Activated CD4-positive, alpha-beta memory T cell treated with anti-CD3 and anti-CD28 coated beads, Interleukin-2, amount 10 ng/mL, durations not matched to agents 7 days and 5 days (primary cell): ENCODE measurements around the gene FSD2. TPM values are rescaled to one million over a fixed set of nuclear protein-coding genes. Genes with fewer than 3 reads are reported as not detected.
A peak's percentile ranks its signal among the peaks of the same experiment; 100 is the strongest.
"Not testable (repeated sequence)": the region's sequence is repeated elsewhere in the genome, so short reads cannot be mapped to it uniquely, and the experiment has no call there.

Experiments
- CTCF ChIA-PET: fragments of 350-600 bp; sonication (Branson Sonifier 250); formaldehyde crosslinking; loops from one replicate; lab custom pipeline; 2021; ENCODE audit warnings: antibody characterized with exemption, inconsistent platforms; lab: Charles Lee
- POLR2A ChIA-PET: fragments of 350-600 bp; sonication (Branson Sonifier 250); formaldehyde crosslinking; loops from one replicate; lab custom pipeline; 2021; ENCODE audit warnings: antibody characterized with exemption; lab: Charles Lee
- DNase-seq: peaks from one replicate; pipeline ENCODE4 v3.0.0-alpha.2; 2020
- H3K27ac Mint-ChIP-seq: one replicate; pipeline ENCODE4 v1.8.0; 2021; ENCODE audit warnings: mild to moderate bottlenecking, mixed read lengths
- H3K27me3 Mint-ChIP-seq: one replicate; pipeline ENCODE4 v1.8.0; 2021; ENCODE audit warnings: mixed read lengths
- H3K36me3 Mint-ChIP-seq: one replicate; pipeline ENCODE4 v1.8.0; 2021; ENCODE audit warnings: low read depth, mixed read lengths
- H3K4me1 Mint-ChIP-seq: one replicate; pipeline ENCODE4 v1.8.0; 2021; ENCODE audit warnings: mixed read lengths
- H3K4me3 Mint-ChIP-seq: one replicate; pipeline ENCODE4 v1.8.0; 2021; ENCODE audit warnings: mild to moderate bottlenecking, mixed read lengths
- H3K9me3 Mint-ChIP-seq: one replicate; pipeline ENCODE4 v1.8.0; 2021; ENCODE audit warnings: mixed read lengths
- total RNA-seq, 2 experiments: library from RNA; stranded (reverse); gene quantifications; one replicate each; pipeline ENCODE4 v1.2.3, GENCODE V29; 2021

Gene FSD2
- total RNA-seq, 2 experiments from 2014 or later = not detected

GRCh38 chr15:82774496-82774895 is 31.4 kb downstream of the FSD2 start:
- Mint-ChIP-seq H3K4me1 (no peaks in the 10 kb centered on the region), H3K27ac (no peak overlapping the region), H3K9me3 (no peaks in the 10 kb centered on the region), H3K27me3 (peaks cover 2% of the 10 kb centered on the region), H3K36me3 (no peaks in the 10 kb centered on the region), H3K4me3 (no peak overlapping the region)
- ChIA-PET CTCF (no interaction called here), POLR2A (interaction anchor here (1.1 to 1.6 kb wide), 2 partner anchors 23 to 211 kb away, joined by 3 to 7 read pairs; partner anchors contain the start of gene RAMAC)
- no peak for DNase-seq

- peaks cover 2% of the 10 kb centered on the region for H3K36me3 Mint-ChIP-seq
- H3K27ac Mint-ChIP-seq = no peak overlapping the region
- DNase-seq = no peak
- H3K4me3 Mint-ChIP-seq = no peak overlapping the region
- no peaks in the 10 kb centered on the region for H3K9me3 Mint-ChIP-seq
- H3K27me3 Mint-ChIP-seq = peaks cover 2% of the 10 kb centered on the region
- ChIA-PET POLR2A (no interaction called here), CTCF (interaction anchor here (1.2 kb wide), 1 partner anchor 77 kb away, joined by 3 read pairs; no protein-coding TSS in a partner anchor)
- no peaks in the 10 kb centered on the region for H3K4me1 Mint-ChIP-seq
Measured at GRCh38 chr15:82771789-82772607, 33.9 kb downstream of the FSD2 start.

GRCh38 chr15:82768414-82769054 is 37.3 kb downstream of the FSD2 start:
- POLR2A ChIA-PET = no interaction called here
- DNase-seq = no peak
- H3K27me3 Mint-ChIP-seq = no peaks in the 10 kb centered on the region
- H3K27ac Mint-ChIP-seq = no peak overlapping the region
- no peak overlapping the region for H3K4me3 Mint-ChIP-seq
- no peaks in the 10 kb centered on the region for H3K9me3 Mint-ChIP-seq
- H3K36me3 Mint-ChIP-seq = peaks cover 7% of the 10 kb centered on the region
- H3K4me1 Mint-ChIP-seq = peaks cover 9% of the 10 kb centered on the region
- CTCF ChIA-PET = no interaction called here

- ChIA-PET POLR2A (no interaction called here), CTCF (no interaction called here)
- Mint-ChIP-seq H3K4me3 (no peak overlapping the region), H3K9me3 (no peaks in the 10 kb centered on the region), H3K36me3 (peaks cover 9% of the 10 kb centered on the region), H3K27me3 (no peaks in the 10 kb centered on the region), H3K27ac (no peak overlapping the region), H3K4me1 (peaks cover 11% of the 10 kb centered on the region)
- no peak for DNase-seq
Measured at GRCh38 chr15:82767163-82767829, 38.6 kb downstream of the FSD2 start.

GRCh38 chr15:82766201-82766600 is 39.7 kb downstream of the FSD2 start:
- H3K4me3 Mint-ChIP-seq, H3K27ac Mint-ChIP-seq, H3K36me3 Mint-ChIP-seq, POLR2A ChIA-PET, CTCF ChIA-PET, H3K9me3 Mint-ChIP-seq, DNase-seq, H3K27me3 Mint-ChIP-seq: not testable (repeated sequence)
- H3K4me1 Mint-ChIP-seq = peaks cover 11% of the 10 kb centered on the region

DNA sequence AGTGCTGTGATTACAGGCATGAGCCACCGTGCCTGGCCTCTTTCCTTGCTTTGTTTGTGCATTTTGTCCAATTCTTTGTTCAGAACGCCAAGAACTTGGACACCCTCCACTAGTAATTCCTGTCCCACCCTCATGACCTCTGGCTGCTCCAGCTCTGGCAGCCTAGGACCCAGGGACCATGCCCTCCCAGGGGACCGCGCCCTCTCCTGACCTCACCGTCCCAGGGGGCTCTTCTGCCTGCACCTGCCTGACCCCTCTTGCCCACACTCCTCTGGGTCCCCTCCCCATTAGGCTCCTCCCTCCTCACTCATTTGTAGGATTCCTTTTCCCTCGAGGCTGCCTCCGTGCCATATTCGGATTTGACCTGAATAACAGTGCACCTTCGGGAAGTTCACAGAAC is 41.1 kb downstream of the FSD2 start:
- POLR2A ChIA-PET = interaction anchor here (1.2 kb wide), 1 partner anchor 14 kb away, joined by 4 read pairs; no protein-coding TSS in a partner anchor
- no peak overlapping the region for H3K27ac Mint-ChIP-seq

DNA sequence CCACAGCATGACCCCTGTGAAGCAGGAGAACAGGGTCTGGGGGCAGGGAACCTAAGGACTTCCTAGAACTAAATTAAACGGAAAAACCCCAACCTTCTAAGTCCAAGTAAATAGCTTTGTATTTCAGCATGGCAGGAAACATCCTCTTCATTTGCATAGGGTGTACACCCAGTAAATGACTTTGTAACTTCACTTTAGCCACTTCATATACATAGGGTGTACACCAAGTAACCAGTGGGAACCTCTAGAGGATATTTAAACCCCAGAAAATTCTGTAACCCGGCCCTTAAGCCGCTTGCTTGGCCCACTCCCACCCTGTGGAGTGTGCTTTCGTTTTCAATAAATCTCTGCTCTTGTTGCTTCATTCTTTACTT is 41.8 kb downstream of the FSD2 start:
- Mint-ChIP-seq H3K9me3 (no peaks in the 10 kb centered on the region), H3K27ac (no peak overlapping the region), H3K4me1 (peaks cover 11% of the 10 kb centered on the region), H3K36me3 (peaks cover 14% of the 10 kb centered on the region), H3K27me3 (no peaks in the 10 kb centered on the region), H3K4me3 (no peak overlapping the region)
- POLR2A ChIA-PET = no interaction called here
- DNase-seq = no peak
- CTCF ChIA-PET = no interaction called here

More for the DNA sequence above, 41.1 kb downstream of the FSD2 start:
- Mint-ChIP-seq H3K4me3 (no peak overlapping the region), H3K4me1 (peaks cover 11% of the 10 kb centered on the region), H3K27me3 (no peaks in the 10 kb centered on the region), H3K9me3 (no peaks in the 10 kb centered on the region), H3K36me3 (peaks cover 13% of the 10 kb centered on the region)
- no peak for DNase-seq
- CTCF ChIA-PET = no interaction called here

GRCh38 chr15:82763361-82764116 is 42.3 kb downstream of the FSD2 start:
- ChIA-PET POLR2A (interaction anchor here (1.0 kb wide), 1 partner anchor 11 kb away, joined by 3 read pairs; no protein-coding TSS in a partner anchor), CTCF (no interaction called here)
- H3K27ac Mint-ChIP-seq = no peak overlapping the region
- peaks cover 16% of the 10 kb centered on the region for H3K36me3 Mint-ChIP-seq
- DNase-seq = no peak
- H3K4me1 Mint-ChIP-seq = peaks cover 11% of the 10 kb centered on the region
- no peaks in the 10 kb centered on the region for H3K9me3 Mint-ChIP-seq
- no peaks in the 10 kb centered on the region for H3K27me3 Mint-ChIP-seq
- H3K4me3 Mint-ChIP-seq = no peak overlapping the region

DNA sequence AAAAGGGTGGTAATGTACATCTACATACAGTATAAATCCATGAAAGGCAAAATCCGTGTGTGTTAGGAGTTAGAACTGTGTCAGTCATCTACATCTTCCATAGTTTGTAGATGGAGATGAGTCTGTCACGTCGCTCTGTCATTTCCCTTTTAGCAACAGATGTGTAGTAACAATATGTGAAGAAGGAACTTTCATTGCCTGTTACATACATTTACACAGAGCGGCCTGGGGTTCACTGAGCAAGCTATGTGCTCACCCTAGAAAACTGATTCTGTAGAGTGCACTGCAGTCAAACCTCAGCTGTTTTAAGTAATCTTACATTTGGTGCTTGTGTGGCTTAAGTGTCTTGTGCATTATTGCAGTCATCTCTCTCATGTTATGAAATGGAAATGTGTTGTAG is 54.6 kb downstream of the FSD2 start:
- ChIA-PET CTCF (interaction anchor here (0.7 to 2.1 kb wide), 7 partner anchors 59 to 260 kb away, joined by 3 to 14 read pairs (median 6); partner anchors contain the start of genes C15orf40 and RPS17), POLR2A (interaction anchor here (0.8 to 5.2 kb wide), 10 partner anchors 9 to 311 kb away, joined by 3 to 49 read pairs (median 4); partner anchors contain the start of genes RPS17 and WHAMM)
- H3K4me3 Mint-ChIP-seq = peak overlapping the region; percentile 96
- peaks cover 48% of the 10 kb centered on the region for H3K4me1 Mint-ChIP-seq
- H3K9me3 Mint-ChIP-seq = no peaks in the 10 kb centered on the region
- peak overlapping the region; percentile 92 for H3K27ac Mint-ChIP-seq
- DNase-seq = no peak
- H3K36me3 Mint-ChIP-seq = peaks cover 37% of the 10 kb centered on the region
- H3K27me3 Mint-ChIP-seq = no peaks in the 10 kb centered on the region

GRCh38 chr15:82750831-82751180 is 55.1 kb downstream of the FSD2 start:
- Mint-ChIP-seq H3K27me3 (no peaks in the 10 kb centered on the region), H3K36me3 (peaks cover 32% of the 10 kb centered on the region), H3K9me3 (no peaks in the 10 kb centered on the region), H3K4me1 (peaks cover 44% of the 10 kb centered on the region), H3K4me3 (peak overlapping the region; percentile 96), H3K27ac (peak overlapping the region; percentile 92)
- ChIA-PET CTCF (interaction anchor here (0.9 to 2.1 kb wide), 11 partner anchors 36 to 497 kb away, joined by 3 to 14 read pairs (median 3); partner anchors contain the start of gene RPS17), POLR2A (interaction anchor here (0.8 to 5.2 kb wide), 12 partner anchors 9 to 312 kb away, joined by 3 to 49 read pairs (median 4); partner anchors contain the start of genes RPS17 and WHAMM)
- peak; percentile 25 for DNase-seq

GRCh38 chr15:82749951-82750830 is 55.7 kb downstream of the FSD2 start:
- Mint-ChIP-seq H3K27me3 (no peaks in the 10 kb centered on the region), H3K9me3 (no peaks in the 10 kb centered on the region), H3K36me3 (peaks cover 28% of the 10 kb centered on the region), H3K4me1 (peaks cover 43% of the 10 kb centered on the region), H3K27ac (peak overlapping the region; percentile 92), H3K4me3 (peak overlapping the region; percentile 96)
- CTCF ChIA-PET = interaction anchor here (0.6 to 2.1 kb wide), 14 partner anchors 11 to 498 kb away, joined by 3 to 14 read pairs (median 3); partner anchors contain the start of gene RPS17
- peak; percentile 86 for DNase-seq
- POLR2A ChIA-PET = interaction anchor here (0.7 to 5.2 kb wide), 18 partner anchors 9 to 488 kb away, joined by 3 to 49 read pairs (median 4); partner anchors contain the start of genes C15orf40, EFL1, RAMAC and RPS17
